GM12878 (cell line): ENCODE data around the gene BORCS8. TPM values are rescaled to one million over a fixed set of nuclear protein-coding genes. Genes with fewer than 3 reads are reported as not detected.
A peak's percentile ranks its signal among the peaks of the same experiment; 100 is the strongest.

Experiments used
- CHD4 ChIP-seq: fragments of 200-600 bp; sonication (generic); IDR thresholded peaks from 2 replicates; pipeline ENCODE4 v1.6.1; 2016; ENCODE audit warnings: mild to moderate bottlenecking
- CREB1 ChIP-seq: IDR thresholded peaks from 2 replicates; pipeline ENCODE4 v1.6.1; 2012; ENCODE audit warnings: low read depth, mild to moderate bottlenecking, inconsistent platforms
- DPF2 ChIP-seq: fragments of 450-650 bp; IDR thresholded peaks from 2 replicates; pipeline ENCODE4 v1.6.1; 2017; ENCODE audit warnings: mild to moderate bottlenecking
- EP300 ChIP-seq, 2 experiments: fragments of 150-350 bp in 1 of 2; IDR thresholded peaks; 2 replicates each; pipeline ENCODE4 v1.6.1; 2011 to 2012; ENCODE audit warnings: low read depth in 2 of 2, low read length in 2 of 2, borderline replicate concordance in 1 of 2, improper control_type of control experiment in 1 of 2, inconsistent platforms in 1 of 2; ENCODE audit not compliant: control insufficient read depth in 1 of 2
- ESRRA ChIP-seq: IDR thresholded peaks from 2 replicates; pipeline ENCODE4 v1.6.1; 2012; ENCODE audit warnings: mild to moderate bottlenecking, low read length, improper control_type of control experiment
- HCFC1 ChIP-seq: fragments of 150-350 bp; IDR thresholded peaks from 2 replicates; pipeline ENCODE4 v1.6.1; 2014; ENCODE audit warnings: low read length
- HDGF ChIP-seq: fragments of 450-650 bp; IDR thresholded peaks from 2 replicates; pipeline ENCODE4 v1.6.1; 2016; ENCODE audit warnings: antibody characterized with exemption
- IKZF1 ChIP-seq: fragments of 450-650 bp; conservative IDR thresholded peaks from 2 replicates; pipeline ENCODE4 v1.6.1; 2017; ENCODE audit warnings: antibody characterized with exemption, mild to moderate bottlenecking
- IRF4 ChIP-seq: IDR thresholded peaks from 2 replicates; pipeline ENCODE4 v1.6.1; 2011; ENCODE audit warnings: low read depth, low read length
- JUND ChIP-seq: IDR thresholded peaks from 2 replicates; pipeline ENCODE4 v1.6.1; 2012; ENCODE audit warnings: low read depth, mild to moderate bottlenecking, low read length, improper control_type of control experiment, moderate library complexity
- KAT2A ChIP-seq: conservative IDR thresholded peaks from 2 replicates; pipeline ENCODE4 v1.6.1; 2011; ENCODE audit warnings: low read depth, low read length; ENCODE audit not compliant: control insufficient read depth
- KDM1A ChIP-seq: fragments of 200-600 bp; sonication (generic); IDR thresholded peaks from 2 replicates; pipeline ENCODE4 v1.6.1; 2016; ENCODE audit warnings: borderline replicate concordance
- LARP7 ChIP-seq: fragments of 450-650 bp; IDR thresholded peaks from 2 replicates; pipeline ENCODE4 v1.6.1; 2017; ENCODE audit warnings: mild to moderate bottlenecking
- MYC ChIP-seq: IDR thresholded peaks from 2 replicates; pipeline ENCODE4 v1.6.1; 2011; ENCODE audit warnings: mild to moderate bottlenecking, low read length, moderate library complexity, inconsistent platforms; ENCODE audit not compliant: insufficient read depth, insufficient replicate concordance, insufficient read length, severe bottlenecking
- NFXL1 ChIP-seq: fragments of 450-650 bp; IDR thresholded peaks from 2 replicates; pipeline ENCODE4 v1.6.1; 2017; ENCODE audit warnings: antibody characterized with exemption, mild to moderate bottlenecking, borderline replicate concordance
- NFYA ChIP-seq: IDR thresholded peaks from 2 replicates; pipeline ENCODE4 v1.6.1; 2011; ENCODE audit warnings: low read depth, mild to moderate bottlenecking, low read length, improper control_type of control experiment, borderline replicate concordance
- NKRF ChIP-seq: fragments of 450-650 bp; conservative IDR thresholded peaks from 2 replicates; pipeline ENCODE4 v1.6.1; 2017; ENCODE audit warnings: mild to moderate bottlenecking, moderate library complexity
- PBX3 ChIP-seq: IDR thresholded peaks from 2 replicates; pipeline ENCODE4 v1.6.1; 2011; ENCODE audit warnings: mild to moderate bottlenecking, low read depth, low read length, moderate library complexity; ENCODE audit not compliant: insufficient replicate concordance
- POLR2A ChIP-seq: IDR thresholded peaks from 2 replicates; pipeline ENCODE4 v1.6.1; 2011; ENCODE audit warnings: low read depth, mild to moderate bottlenecking, low read length
- RCOR1 ChIP-seq: conservative IDR thresholded peaks from 2 replicates; pipeline ENCODE4 v1.6.1; 2012; ENCODE audit warnings: low read depth, low read length, improper control_type of control experiment
- RELA ChIP-seq: fragments of 450-650 bp; IDR thresholded peaks from 2 replicates; pipeline ENCODE4 v1.8.0; 2014; ENCODE audit warnings: borderline replicate concordance; ENCODE audit not compliant: partially characterized antibody
- SREBF2 ChIP-seq: IDR thresholded peaks from 2 replicates; pipeline ENCODE4 v1.6.1; 2012; ENCODE audit warnings: mild to moderate bottlenecking, low read length
- SUZ12 ChIP-seq: fragments of 200-600 bp; sonication (generic); IDR thresholded peaks from one replicate; pipeline ENCODE4 v1.6.1; 2018; ENCODE audit warnings: antibody characterized with exemption, mild to moderate bottlenecking; ENCODE audit not compliant: unreplicated experiment
- TCF7 ChIP-seq: IDR thresholded peaks from 2 replicates; pipeline ENCODE4 v1.6.1; 2014; ENCODE audit warnings: antibody characterized with exemption, borderline replicate concordance
- ZBTB11 ChIP-seq: fragments of 450-650 bp; formaldehyde crosslinking; IDR thresholded peaks from 2 replicates; pipeline ENCODE4 v1.5.0; 2022; ENCODE audit warnings: mild to moderate bottlenecking, missing genetic modification characterization
- polyA plus RNA-seq, 11 experiments: library from polyadenylated mRNA; depleted of rRNA in 4 of 11; unstranded in 6 of 11; stranded (reverse) in 5 of 11; fragments of >200 nt; fragmentation: Nextera tagmentation in 4 of 11; fragmentation: Illumina TruSeq in 1 of 11; extraction: Ambion mirVana in 4 of 11; extraction: Trizol in 1 of 11; gene quantifications; 1 replicate in 1 of 11; 2 replicates in 10 of 11; pipeline versions ENCODE4 v1.2.1 to v1.2.3, GENCODE V29; 2011 to 2016; ENCODE audit warnings: inconsistent platforms in 2 of 11, missing spikeins in 2 of 11, low read depth in 1 of 11
- total RNA-seq, 4 experiments: library from RNA; depleted of rRNA in 3 of 4; stranded (reverse); fragments of >200 nt in 3 of 4; fragmentation: Illumina TruSeq in 1 of 4; extraction: Trizol in 1 of 4; gene quantifications; 2 replicates each; pipeline versions ENCODE4 v1.2.1 to v1.2.3, GENCODE V29; 2013 to 2021

Gene BORCS8
- total and polyA plus RNA-seq, 10 of the 15 experiments (the other 5 are each of a cell fraction or from before 2014, with no cell fraction given) = 3.7 to 40.3 (median 23.4) TPM

GRCh38 chr19:19138109-19138981, 53.6 kb downstream of the BORCS8 start, which contains the start of gene TMEM161A (continued):
- TF ChIP-seq EP300 (IDR thresholded peaks at IDR 0.05; ENCODE audit: borderline replicate concordance in 1 of 2, control insufficient read depth in 1 of 2, low read depth in 2 of 2, low read length in 2 of 2) (no peak), IRF4 (no peak), MYC (no peak), NFYA (peak; percentile 87), DPF2 (peak; percentile 91), IKZF1 (peak; percentile 77), POLR2A (peak; percentile 90), PBX3 (peak; percentile 98), NKRF (peak; percentile 56; the same call in 1 of the 2 replicates), RCOR1 (no peak), TCF7 (no peak), ZBTB11 (CRISPR knock-in tag) (no peak), SREBF2 (no peak), HCFC1 (peak; percentile 91), HDGF (peak; percentile 58; the same call in 1 of the 2 replicates), LARP7 (peak; percentile 55), SUZ12 (no peak), JUND (no peak), NFXL1 (no peak), ESRRA (no peak), CHD4 (no peak), CREB1 (peak; percentile 91), RELA (peak; percentile 10), KDM1A (no peak), KAT2A (no peak)
